NCI-H82 (cell line): Measurements from ENCODE around the gene ANK3.

Experiments used
- DNase-seq: peaks from one replicate; lab custom pipeline; 2025; lab: John Stamatoyannopoulos, UW

The ANK3 gene

DNA sequence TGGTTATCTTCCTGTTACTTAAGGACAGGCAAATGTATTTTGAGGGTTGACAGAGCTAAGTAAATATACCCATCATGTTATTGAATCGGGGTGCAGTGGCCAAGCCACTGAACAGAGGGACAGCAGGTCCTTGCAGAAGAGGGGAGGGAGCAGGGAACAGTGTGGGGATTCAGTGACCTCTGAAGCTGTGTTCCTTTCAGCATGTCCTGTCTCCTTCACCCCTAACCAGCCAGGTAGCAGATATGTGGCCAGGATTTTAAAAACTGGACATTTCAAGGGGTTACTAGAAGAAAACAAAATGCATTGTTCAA lies 12.7 kb downstream of the ANK3 start:
- no peak for DNase-seq

DNA sequence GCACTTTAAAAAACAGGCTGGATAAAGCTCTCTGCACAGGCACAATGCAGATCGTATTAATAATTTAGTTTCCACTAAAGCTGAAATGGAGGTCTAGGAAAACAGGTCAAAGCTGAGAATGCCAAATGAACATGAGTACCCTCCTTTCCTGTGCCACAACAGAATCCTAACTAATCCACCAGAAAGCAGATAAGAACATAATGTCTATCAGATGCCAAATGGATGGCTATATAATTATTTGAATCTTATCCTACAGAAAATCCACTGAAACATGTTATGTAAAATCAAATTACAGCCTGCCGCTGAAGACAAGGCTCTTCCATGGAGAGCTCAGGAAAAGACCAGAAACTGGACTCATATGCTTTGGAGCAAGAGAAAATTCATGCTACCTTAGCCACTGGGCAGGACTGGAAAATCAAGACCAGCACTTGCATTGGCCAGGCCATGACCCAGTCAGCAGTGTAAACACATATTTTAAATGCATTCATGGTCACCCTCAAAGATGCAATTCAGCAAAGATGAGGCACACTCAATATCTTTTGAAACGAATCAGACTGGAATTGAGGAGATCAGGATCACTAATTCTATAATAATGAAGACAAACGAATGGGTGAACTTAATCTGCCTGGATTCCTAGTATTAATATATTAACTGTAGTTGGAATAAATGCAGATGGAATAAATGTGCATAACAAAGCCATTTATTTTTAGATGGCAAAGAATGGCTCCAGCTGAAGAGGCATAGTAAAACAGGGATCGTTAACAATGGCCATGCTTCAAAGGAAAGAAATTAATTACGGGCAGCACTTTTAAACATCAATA lies 13.2 kb downstream of the ANK3 start:
- DNase-seq = no peak

DNA sequence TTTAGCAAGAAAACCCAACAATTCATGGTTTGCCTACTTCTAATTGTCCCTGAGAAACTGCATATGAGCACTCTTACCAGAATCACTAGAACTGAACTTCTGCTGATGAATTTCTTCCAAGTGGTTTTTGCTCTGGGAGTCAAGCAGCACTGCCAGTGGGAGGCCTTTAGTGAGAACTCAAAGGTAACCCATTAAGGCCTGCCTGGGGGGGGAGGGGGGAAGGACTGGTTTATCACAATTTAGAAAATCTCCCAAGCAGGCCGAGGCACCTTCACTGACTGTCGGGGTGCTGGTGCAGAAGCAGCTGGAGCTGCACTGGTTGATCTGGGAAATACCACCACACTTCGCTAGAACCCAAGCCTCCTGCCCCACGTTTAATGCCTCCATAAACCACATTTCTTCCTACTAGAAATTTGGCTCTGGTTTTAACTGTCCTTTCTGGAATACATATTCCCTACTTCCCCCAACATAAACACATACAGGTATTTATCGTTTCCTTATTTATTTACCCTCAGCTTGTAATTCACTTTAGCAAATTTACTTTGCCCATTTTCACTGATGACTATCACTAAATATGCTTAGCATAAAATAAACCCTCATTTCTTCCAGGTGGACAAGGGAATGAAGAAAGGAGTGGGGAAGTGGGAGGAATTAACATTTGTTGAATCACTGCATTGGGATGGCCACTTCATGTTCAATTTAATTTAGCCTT lies 14.2 kb downstream of the ANK3 start:
- DNase-seq = no peak

DNA sequence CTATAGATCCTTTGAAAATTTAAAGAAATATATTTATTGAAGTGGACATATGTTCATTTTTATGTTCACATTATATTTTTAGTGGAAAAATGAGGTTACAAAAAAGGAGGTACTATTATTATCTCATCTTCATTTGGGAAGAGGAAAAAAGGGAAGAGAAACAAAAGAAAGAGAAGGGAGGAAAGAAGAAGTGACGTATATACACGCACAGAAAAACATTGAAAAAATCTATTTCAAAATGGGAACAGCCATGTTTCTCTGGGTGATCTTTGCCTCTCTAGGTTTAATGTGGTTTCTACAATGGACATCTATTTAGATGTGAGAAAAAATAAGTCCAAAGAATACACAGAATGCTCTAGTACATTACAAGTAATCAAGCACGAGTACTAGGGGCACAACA lies 14.8 kb downstream of the ANK3 start:
- DNase-seq = no peak

DNA sequence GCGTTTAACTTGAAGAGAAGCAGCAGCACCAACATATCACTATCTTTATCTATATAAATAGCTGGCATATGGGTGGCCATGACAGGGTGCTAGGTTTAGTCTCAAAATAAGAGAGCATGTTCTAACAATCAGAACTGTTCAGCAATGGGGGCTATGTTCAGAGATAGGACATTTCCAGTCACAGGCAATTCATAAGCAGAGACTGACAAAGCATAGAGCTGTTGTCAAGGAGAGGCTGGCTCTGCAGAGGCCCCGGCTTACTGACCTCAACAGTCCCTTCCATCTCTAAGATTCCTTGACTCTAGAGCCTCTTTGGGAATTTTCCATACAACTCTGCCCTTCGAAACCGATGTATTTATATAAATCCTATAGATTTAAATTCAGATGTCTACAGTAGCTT lies 17.2 kb downstream of the ANK3 start:
- no peak for DNase-seq

DNA sequence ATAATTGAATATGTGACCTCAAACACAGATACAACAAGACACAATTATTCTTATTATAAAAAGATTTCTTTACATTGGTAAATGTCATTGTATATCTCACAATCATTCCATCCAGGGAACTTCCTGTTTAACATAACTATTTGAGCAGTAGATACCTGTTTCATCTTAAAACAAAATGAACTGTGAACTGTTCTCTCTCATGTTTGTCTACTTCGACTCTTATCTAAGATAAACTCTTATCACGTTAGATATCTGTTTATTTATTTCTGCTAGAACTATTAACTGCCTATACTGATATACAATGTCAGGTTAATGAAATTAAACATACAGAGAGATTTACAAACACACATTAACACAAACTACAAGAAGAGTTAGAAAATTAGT lies 20.1 kb downstream of the ANK3 start:
- DNase-seq = no peak

DNA sequence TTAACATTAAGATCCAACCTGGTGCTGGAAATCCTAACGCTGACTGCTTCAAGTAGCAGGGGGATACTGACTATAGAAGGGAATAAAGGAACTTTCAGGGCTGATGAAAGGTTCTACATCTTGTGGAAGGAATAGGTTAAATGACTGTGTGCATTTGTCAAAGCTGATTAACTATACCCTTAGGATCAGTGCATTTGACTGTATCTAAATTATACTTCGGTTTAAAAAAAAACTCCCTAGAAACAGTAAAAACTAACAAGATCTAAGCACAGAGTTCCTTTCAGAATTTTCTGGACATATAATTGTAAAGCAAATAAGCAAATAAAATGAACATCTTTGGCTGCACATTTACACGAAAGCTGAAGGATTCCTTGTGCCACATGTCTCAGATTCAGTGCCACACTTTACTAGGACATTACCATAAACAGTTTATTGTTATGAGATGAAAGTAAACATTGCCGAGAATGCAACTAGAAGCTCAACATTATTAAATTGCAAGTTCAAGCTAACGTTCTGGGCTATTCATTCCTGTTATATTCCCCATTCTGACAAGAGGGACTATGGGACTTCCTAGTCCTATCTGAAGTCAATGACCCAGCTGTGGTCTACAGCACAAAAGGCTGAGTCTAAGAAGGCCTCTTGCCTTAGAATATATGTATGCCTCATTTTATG lies 20.7 kb downstream of the ANK3 start:
- DNase-seq = no peak

DNA sequence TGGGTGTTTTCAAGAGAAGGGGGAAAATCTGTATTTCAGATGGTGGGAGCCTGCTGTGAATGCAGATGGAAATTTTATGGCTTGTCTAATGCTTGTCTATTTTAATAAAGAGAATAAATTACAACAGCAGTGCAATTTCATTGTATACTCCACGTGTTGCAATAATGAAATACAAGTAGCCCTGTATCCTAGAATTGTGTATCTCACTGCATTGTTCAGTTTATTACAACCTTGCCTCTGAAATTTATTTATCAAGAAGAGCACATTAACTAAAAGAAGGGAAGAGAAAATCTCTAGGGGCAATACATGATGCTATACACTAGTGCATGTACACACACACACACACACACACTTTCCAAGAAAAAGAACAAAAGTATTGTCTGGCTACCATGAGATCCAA lies 21.8 kb downstream of the ANK3 start:
- no peak for DNase-seq

DNA sequence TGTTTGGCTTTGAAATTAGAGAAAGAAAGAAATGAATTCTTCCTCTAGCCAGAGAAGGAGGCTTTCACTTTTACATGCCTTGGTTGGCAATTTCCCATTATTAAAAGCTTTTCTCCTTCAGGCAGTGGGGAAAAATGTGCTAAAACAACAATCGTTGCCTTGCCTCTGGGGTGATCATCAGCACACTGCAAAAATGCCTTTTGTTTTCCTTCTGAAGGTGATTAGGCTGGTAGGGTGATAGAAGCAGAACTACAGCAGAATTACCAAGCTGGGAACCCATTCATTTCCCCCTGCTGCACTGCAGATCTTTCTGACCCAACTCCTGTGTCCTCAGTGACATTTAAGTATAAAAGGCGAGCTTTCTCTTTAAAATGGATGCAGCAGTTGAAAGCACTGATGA lies 22.2 kb downstream of the ANK3 start:
- DNase-seq = no peak

DNA sequence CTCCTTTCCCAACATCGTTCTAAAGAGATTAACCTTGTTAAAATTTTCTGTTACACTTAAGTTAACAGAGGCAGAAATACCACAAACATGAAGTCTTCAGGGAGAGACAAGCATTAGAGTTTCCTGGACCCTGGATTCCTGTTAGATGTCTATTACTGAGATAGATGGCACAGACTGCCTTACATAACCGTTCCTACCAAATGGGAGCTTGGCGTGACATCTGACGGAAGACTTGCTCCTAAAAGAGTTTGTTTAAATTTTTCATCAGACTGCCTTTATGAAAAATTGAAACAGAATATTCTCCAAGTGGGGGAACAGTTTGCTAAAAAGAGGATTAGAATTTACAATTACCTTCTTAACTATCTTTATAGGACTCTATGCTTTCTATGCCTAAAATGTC lies 22.7 kb downstream of the ANK3 start:
- no peak for DNase-seq

DNA sequence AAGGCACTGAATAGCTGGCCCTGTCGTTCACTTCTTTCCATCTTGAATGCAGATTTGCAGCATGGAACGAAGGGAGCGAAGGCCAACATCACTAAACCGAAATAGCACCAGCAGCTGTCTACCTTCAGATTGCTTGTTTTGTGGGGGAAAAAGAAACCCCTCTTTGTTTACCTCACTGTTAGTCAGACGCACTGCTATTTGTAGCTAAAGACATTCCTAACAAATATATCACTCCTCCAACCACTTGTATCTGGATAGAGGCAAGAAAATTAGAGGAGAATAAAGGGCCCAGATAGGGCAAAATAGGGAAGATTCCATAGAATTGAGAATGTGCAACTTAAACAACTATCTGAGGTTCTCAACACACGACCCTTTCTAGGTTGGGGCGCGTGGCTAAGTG lies 26.5 kb downstream of the ANK3 start:
- DNase-seq = no peak

DNA sequence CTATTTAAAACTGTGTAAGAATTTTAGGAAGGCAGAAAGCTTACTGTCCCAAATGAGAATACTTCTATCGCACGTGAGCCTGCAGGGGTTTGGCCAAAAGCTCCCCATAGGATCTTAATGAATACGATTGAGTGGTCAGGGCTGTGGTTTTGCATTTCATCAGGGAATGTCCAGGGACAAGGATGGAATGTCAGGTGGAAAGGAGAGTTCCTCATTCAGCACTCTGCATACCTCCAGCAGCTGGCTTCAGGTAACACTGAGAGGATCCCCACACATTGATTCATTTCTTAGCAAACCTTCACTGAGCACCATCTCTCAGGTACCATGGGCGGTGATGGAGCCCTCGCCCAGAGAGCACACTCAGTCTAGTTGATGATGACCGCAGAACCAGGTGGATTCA lies 27.2 kb downstream of the ANK3 start:
- DNase-seq = no peak

DNA sequence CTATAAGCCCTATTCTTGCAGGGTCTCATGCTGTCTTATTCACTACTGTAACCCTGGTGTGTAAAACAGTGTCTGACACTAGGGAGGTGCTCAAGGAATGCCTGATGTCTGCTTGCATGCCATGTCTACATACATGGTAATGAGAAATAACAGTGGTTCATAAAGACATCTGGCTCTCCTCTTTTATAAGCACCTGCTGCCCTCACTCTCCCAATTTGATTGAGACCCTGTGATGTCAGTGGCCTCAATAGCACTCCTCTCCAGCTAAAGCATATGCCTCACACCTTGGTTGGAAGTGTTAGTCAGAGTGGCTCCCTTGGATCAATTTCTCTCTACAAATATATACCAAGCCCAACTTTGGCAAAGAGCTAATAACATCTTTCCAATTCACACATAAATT lies 30.6 kb downstream of the ANK3 start:
- peak; percentile 28 for DNase-seq

DNA sequence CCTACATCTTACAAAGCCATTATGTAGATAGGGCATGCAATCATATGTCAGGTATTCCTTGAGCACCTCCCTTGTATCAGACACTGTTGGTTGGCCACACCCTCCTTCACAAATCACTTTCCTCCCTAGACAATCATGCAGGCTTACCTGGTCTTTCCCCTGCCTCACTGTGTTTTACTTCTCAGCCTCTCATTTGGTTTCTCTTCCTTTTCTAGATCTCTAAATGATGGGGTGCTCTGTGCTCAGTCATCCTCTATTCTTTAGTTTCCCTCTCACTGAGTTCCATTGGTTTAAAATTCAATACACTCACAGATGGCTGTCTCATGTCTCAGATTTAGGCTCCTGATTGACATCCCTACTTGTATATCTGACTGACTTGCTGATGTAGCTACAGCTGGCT lies 31.4 kb downstream of the ANK3 start:
- no peak for DNase-seq

DNA sequence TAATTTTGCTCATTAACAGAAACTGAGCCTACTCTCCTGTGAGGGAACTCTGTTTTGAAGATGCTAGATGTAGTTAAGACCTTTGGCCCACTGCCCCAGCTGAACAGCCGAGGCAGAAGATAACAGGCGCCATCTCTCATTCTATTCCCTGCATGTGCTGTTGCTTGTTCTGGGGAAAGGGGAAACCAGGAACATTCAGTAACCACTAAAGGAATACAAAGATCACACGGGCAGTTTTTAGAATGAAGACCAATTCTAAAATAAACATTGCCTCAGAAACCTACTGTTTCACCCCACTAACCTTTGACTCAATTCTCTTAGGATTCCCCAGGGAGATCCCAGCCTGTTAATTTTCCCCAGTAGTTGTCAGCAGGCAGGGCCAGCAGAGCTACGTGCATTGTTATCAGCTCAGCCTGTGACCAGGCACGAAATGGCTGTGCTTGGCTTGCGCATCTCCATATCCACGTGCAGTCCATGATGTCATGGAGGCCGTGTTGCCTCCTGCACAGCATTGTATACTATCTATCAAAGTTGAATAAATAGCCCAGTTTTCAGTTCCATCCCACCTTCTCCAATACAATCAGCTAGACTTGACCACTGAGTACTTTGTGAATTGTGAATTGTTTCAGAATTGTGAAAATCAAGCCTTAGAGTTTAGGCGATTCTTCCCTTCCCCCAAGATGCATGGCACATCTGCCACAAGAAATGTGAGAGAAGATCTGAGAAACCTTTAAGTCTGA lies 36.0 kb downstream of the ANK3 start:
- DNase-seq = no peak

DNA sequence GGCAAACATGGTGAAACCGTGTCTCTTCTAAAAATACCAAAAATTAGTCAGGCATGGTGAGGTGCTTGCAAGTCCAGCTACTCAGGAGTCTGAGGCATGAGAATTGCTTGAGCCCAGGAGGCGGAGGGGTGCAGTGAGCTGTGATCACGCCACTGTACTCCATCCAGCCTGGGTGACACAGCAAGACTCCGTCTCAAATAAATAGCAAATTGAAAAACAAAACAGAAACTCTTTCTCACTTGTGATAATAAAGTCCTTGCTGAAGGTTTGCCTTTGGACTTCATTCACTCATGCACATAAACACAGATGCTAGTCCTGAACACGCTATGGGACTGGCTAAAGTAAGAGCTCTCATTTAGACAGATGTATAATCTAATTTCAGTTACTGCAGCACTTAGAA lies 37.6 kb downstream of the ANK3 start:
- DNase-seq = no peak

DNA sequence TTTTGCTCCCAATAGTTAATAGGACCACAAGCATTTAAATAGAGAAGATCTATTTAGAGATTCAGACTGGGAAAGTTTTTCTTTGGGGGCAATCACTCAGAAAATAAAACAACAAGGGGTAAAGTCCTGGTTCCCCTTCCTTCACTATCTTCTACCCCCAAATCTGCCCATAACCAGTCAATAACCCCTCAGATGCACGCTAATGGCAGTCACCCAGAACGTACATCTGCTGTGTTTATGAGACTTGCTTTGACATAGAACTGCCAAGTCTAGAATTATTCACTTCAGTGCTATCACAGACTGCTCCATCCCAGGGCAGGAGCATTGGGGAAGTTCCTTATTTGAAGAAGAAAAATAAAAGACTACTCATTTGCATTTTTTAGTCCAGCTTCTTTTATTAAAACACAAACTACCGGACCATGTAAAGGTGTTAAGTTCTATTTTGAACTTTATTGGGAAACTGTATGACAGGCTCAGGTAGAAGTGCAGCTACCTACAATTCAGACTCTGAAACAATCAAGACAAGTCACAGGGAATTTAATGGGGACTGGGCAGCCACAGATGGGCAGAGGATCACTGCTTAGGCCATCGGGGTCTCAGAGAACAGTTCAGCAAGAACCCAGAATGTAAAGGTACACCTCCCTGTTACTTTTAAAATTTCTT lies 38.4 kb downstream of the ANK3 start:
- DNase-seq = no peak

DNA sequence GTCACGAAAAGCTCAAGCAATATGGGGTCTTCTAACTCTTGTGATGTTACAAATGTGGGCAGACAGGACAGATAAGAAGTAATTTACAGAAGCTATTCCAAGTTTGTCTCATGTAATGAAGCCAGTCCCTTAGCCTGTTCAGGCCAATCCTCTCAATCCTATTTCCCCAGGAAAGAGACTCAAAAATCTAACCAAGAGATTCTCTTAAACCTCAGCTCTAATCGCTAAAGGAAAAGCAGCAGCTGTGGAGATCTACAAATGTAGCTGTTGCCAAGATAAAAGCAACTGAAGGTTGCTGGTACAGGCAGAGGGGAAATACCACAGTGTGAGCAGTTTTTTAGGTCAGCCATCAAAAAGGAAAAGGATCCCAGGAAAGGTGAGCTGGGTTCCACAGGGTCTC lies 39.3 kb downstream of the ANK3 start:
- DNase-seq = no peak

DNA sequence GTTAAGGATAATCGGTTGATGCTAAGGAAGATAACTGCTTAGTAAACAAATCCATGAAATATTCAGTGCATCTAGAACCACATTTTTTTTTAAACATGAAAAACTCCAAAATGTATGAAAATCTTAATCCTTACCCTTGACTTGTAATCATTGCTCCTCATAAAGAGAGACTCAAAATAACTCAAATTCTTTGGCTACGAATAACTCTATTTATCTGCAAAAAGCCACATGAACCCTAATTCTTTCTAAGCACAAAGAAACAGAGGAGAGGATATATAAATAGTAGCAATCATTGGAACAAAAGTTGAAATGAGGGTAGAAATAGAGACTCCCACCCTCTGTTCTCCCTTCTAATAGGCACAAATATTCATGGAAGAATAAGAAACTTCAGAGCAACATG lies 40.2 kb downstream of the ANK3 start:
- no peak for DNase-seq

DNA sequence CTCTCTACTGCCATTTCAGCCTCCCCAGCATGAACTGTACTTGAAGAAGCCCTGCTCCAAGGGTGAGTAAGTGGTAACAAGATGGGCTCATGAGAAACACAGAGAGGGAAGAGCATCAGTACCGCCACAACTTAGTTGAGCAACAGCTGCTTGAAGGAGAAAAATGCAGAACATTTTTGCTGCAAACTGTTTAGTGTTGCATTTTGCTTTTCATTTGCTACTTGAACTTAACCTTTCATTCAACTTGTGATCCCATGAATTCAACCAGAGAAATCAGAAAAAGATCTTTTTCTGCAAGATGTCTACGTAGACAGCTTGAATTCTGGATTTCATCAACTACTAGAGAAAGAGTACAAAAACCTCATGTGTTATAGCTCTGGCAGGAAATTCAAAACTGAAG lies 40.7 kb downstream of the ANK3 start:
- DNase-seq = no peak

DNA sequence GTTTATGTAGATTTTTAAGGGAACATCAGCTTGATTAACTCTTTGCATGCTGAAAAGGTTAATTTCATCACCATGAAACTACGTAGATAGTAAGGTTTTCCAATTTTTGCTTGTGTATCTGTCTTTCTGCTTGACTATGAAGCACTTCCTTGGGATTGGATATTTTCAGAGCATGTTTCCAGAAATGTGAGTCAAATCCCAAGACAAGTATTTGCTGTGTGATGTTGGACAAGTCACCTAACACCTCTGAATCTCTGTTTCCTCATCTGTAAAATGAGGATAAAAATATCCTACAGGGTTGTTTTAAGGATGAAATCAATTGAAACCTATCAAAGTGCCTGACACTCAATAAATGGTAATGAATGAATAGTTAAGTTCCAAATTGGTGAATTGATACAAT lies 42.4 kb downstream of the ANK3 start:
- DNase-seq = no peak

DNA sequence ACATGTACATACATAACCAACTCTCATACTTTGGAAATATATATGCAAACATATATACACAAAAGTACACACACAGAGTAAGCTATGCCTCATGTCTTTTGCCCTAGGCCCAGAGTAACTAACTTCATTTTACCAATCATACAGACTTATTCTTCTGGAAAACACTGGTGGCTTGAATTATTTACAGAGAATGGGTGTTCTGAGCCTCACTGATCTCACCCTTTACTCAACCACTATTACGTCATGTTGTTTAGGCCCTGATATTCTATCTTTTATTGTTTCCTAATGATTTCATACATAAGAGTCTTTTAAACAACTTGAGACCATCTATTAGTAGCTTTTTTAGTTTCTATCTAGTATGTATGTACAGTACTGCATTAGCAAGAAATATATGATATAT lies 43.0 kb downstream of the ANK3 start:
- DNase-seq = no peak
